ENCODE data around the gene ZNF213.
"Not testable (repeated sequence)": the region's sequence is repeated elsewhere in the genome, so short reads cannot be mapped to it uniquely, and the experiment has no call there.

ZNF213 gene

DNA sequence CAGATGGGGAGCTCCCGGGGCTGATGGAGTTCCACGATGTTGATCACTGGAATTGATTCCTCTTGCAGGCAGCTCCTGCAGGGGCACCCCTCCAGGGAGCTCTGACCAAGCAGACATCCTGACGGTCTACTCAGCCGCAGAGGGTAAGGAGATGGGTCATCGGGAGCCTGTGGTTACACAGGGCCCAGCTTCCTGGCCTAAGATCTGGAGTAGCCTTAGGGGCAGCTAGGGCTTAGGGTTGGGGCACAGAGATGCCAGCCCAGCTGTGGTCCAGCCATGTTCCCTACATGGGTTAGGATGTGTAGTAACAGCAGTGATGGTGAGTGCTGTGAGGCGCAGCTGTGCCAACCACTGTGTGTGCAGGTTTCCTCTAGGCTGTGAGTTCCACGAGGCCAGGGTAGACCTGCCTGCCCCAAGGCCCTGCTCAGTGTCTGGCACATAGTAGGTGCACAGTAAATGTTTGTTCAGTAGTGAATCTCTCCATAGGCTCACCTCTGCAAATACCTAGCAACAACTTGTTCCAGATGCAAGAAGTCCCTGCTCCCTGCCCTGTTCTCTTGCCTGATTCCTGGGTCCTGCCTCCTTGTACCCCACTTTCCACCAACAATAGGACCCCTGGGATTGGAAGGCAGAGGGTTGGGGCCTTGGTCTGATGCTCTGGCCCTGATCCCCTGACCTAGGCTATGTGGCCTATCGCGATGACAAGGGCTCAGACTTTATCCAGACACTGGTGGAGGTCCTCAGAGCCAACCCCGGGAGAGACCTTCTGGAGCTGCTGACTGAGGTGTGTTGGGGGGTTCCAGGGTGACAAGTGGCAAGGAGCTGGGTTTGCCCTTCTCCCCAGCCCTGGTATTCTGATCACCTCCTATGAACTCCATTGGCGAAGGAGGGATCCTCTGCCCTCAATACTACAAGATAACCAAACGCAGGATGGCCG, 13.7 kb downstream of the ZNF213 start:
- DNase-seq = no peak

DNA sequence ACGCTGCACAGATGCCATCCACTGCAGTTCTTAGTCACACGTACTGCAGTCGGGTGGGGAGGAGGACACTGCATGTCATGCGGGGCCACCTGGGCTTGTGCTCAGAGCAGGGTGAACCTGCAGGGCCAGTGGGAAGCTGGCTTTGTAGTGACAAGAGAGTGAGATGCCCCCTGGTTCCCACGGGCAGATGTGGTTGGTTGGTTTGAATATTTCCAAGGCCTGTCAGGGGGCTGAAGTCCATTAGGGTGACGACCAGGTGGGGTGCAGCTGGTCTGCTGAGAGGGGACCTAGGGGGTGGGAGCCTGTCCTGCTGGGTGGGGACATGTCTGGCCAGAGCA, 14.3 kb downstream of the ZNF213 start:
- DNase-seq = no peak

- no peak for DNase-seq
Observed at GRCh38 chr16:3149630-3150345, 15.0 kb downstream of the ZNF213 start.

- DNase-seq = peak; percentile 89
Observed at GRCh38 chr16:3150346-3151218, 15.8 kb downstream of the ZNF213 start.

GRCh38 chr16:3152027-3152276, 17.1 kb downstream of the ZNF213 start:
- no peak for DNase-seq

GRCh38 chr16:3152277-3152990, 17.6 kb downstream of the ZNF213 start:
- DNase-seq = peak; percentile 75

GRCh38 chr16:3152991-3153368, 18.2 kb downstream of the ZNF213 start:
- DNase-seq = no peak

- no peak for DNase-seq
Observed at GRCh38 chr16:3155181-3155580, 20.4 kb downstream of the ZNF213 start.

GRCh38 chr16:3155972-3156371, 21.1 kb downstream of the ZNF213 start:
- no peak for DNase-seq

- peak; percentile 39 for DNase-seq
Observed at GRCh38 chr16:3157229-3158025, 22.6 kb downstream of the ZNF213 start.

GRCh38 chr16:3158026-3158509, 23.2 kb downstream of the ZNF213 start:
- DNase-seq = no peak

GRCh38 chr16:3158510-3159314, 23.9 kb downstream of the ZNF213 start:
- peak; percentile 80 for DNase-seq

GRCh38 chr16:3161235-3162018, 26.6 kb downstream of the ZNF213 start:
- no peak for DNase-seq

DNA sequence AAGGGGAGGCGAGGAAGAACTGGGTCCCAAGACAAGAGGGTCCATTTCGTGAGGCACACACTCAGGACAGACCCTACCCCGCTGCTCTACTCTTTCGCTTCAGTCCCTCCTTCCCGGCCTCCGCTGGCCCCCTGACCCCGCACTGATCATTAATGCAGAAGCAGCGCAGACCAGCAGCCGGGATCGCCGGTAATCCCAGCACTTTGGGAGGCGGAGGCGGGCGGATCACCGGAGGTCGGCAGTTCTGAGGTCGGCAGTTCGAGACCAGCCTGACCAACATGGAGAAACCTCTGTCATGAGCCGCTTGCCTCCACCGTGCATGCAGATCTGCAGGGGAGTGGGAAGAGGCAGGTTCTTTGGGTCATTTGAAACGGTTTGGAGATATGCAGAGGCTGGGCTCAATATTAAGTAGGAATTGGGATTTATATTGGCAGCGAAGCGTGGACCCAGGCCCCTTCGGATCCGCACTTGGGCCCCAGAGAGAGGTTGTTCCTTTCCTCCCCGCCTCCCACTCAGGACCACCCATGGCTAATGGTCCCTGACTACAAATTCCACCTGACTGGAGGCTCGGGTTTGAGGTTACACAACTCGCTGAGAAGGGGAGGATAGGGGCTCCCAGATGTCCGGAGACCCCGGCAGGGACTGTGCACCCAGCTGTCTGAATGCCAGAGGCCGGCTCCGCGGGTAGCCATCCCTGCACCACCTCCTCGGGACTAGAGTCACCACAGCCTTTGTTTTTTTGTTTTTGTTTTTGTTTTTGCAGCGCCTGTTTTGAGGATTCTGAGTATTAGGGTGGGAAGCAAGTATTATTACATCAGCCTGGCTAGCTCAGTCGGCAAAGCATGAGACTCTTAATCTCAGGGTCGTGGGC, 29.5 kb downstream of the ZNF213 start:
- DNase-seq = no peak

- DNase-seq = no peak
Observed at GRCh38 chr16:3165111-3165822, 30.4 kb downstream of the ZNF213 start.

DNA sequence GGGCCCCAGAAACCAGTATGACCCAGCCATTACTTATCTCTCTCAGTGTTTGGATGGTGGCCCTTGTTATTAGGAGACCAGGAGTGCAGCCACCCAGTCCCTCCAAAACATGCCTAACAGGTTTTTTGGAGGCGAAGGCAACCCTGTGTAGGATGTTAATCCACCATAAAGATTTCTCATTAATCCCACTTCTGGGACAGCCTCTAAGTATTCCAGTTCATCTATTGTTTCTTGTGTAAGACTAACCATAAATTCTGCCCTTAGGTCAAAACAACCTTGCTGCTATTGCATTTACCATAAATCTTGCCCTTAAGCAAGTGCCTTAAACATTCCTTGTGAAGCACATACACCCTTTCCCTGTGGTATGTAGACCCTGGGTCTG, 31.7 kb downstream of the ZNF213 start:
- no peak for DNase-seq

DNA sequence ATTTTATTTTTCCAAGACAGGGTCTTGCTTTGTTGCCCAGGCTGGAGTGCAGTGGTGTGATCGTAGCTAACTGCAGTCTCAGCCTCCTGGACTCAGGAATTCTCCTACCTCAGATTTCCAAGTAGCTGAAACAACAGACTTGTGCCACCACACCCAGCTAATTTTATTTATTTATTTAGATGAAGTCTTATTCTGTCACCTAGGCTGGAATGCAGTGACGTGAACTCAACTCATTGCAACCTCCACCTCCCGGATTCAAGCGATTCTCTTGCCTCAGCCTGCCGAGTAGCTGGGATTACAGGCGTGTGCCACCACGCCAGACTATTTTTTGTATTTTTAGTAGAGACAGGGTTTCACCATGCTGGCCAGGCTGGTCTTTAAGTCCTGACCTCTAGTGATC, 33.9 kb downstream of the ZNF213 start:
- not testable (repeated sequence) for DNase-seq

GRCh38 chr16:3170440-3171180, 35.8 kb downstream of the ZNF213 start:
- DNase-seq = no peak
